Caki2 (cell line): Measurements from ENCODE around the gene DPYD. TPM values are rescaled to one million over a fixed set of nuclear protein-coding genes. Genes with fewer than 3 reads are reported as not detected.

Experiments used
- DNase-seq: peaks from one replicate; pipeline ENCODE4 v3.0.0-alpha.2; 2015; ENCODE audit warnings: low read depth
- in situ Hi-C: cut with HindIII; loops from 2 replicates; pipeline ENCODE4 v1.10.0; 2016; ENCODE audit warnings: low sequenced_read_pairs, low pct_unique_long_range_greater_than_20kb, mixed read lengths
- total RNA-seq: library from RNA; depleted of rRNA; stranded (reverse); fragments of >200 nt; shearing (Covaris generic); gene quantifications from 2 replicates; pipeline ENCODE4 v1.2.3, GENCODE V29; 2014; ENCODE audit warnings: low replicate concordance

DPYD gene
- total RNA-seq, 1 experiment from 2014 or later, result 2.2 TPM

- DNase-seq, result no peak
- in situ Hi-C loops, result no loop called here
These were observed 723.9 kb downstream of the DPYD start for GRCh38 chr1:97196825-97197516.

DNA sequence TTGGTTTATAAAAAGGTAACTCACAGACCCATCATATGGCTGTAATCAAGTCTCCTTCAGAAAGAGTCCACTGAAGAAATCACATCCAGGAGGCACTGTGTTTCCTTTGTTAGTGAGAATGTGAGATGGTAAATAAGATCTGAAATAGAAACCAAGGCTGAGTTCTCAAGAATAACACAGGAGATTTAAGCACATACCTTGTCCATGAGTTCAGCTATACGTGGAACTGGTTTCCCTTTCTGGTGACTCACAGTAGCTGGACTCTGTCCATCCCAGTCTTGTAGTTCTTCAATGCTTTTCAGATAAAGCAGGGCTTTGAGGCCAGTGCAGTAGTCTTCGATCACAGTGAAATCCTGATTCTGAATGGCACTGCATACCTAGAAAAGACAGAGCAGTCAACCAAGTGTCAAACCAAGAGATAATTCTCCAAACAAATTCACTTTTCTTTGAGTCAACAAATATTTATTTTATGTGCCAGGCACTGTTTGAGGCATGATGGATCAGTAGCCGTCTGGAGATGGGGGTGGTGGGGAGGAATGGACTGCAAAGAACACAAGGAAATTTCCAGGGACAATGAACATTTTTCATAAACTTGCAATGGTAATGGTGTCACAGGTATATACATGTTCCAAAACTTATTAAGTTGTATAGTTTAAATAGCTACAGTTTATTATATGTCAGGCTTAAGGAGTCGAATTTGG lies 727.8 kb downstream of the DPYD start:
- in situ Hi-C loops, result no loop called here
- DNase-seq, result peak; percentile 64

GRCh38 chr1:97190326-97190725 lies 730.5 kb downstream of the DPYD start:
- no peak for DNase-seq
- in situ Hi-C loops, result no loop called here

GRCh38 chr1:97186381-97186780 lies 734.5 kb downstream of the DPYD start:
- DNase-seq, result no peak
- in situ Hi-C loops, result no loop called here

- no peak for DNase-seq
These were observed 746.7 kb downstream of the DPYD start for GRCh38 chr1:97174039-97174704.

GRCh38 chr1:97170300-97170699 lies 750.5 kb downstream of the DPYD start:
- in situ Hi-C loops, result no loop called here
- no peak for DNase-seq

More at GRCh38 chr1:97174039-97174704, 746.7 kb downstream of the DPYD start:
- in situ Hi-C loops, result no loop called here

DNA sequence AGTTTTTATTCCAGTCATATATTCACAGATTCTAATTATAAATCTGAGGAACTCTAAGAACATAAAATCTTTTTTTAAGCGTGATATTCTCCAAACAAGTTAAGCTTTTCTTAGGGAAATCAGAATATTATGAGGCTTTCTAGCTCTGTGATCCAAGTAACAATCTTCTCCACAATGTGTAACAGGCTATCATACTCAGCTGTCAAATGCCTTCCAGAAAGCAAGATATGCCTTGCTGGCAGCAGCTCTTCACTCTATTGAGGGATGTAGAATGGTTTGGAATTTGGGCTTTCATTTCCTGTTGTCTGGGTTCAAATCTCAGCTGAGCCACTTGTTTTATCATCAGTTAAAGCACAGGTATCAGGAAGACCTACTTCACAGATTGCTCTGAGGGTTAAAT lies 752.8 kb downstream of the DPYD start:
- in situ Hi-C loops, result no loop called here
- no peak for DNase-seq

GRCh38 chr1:97167246-97167645 lies 753.6 kb downstream of the DPYD start:
- in situ Hi-C loops, result no loop called here

DNA sequence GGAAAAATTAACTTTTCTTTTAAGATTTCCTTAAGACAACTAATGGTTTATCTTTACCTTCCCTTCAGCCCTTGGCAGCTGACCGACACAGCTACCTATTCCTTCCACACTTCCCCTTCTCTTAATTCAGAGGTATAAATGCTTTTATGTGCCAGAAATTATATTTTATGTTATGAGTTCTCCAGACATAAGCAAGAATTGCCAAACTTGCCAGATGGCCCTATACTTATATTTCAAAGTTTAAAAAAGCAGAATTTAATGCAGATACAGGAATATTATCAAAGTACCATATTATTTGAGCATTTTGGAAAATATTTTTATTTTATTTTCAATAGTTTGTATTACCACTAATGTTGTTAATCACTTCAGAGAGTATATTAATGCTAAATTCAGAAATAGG lies 754.2 kb downstream of the DPYD start:
- in situ Hi-C loops, result no loop called here
- no peak for DNase-seq

More at GRCh38 chr1:97167246-97167645, 753.6 kb downstream of the DPYD start:
- DNase-seq, result no peak

DNA sequence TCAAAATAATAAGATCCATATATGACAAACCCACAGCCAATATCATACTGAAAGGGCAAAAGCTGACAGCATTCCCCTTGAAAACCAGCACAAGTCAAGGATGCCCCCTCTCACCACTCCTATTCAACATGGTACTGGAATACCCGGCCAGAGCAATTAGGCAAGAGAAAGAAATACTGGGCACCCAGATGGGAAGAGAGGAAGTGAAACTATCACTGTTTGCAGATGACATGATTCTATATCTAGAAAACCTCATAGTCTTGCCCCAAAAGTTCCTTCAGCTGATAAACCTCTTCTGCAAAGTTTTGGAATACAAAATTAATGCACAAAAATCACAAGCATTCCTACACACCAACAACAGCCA lies 756.6 kb downstream of the DPYD start:
- DNase-seq, result no peak
- in situ Hi-C loops, result no loop called here

GRCh38 chr1:97163591-97164275 lies 757.1 kb downstream of the DPYD start:
- DNase-seq, result no peak
- in situ Hi-C loops, result no loop called here

DNA sequence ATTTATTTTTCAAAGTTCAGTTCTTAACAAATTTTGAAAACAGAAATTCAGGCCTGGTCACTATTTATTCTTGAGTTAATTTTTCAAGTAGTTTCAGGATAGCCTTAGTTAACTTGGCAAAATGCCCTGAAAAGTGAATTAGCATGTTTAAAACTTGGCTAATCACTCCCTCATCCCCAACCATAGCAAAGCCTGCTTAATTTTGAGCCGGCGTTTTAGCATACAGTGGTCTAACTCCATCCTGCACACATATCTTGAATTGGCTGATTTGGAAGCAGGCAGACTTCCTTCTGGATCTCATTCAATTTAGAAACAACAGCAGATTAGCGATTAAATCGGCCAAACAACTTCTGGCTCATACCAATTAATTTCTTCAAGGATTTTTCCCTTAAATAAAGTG lies 760.0 kb downstream of the DPYD start:
- DNase-seq, result no peak
- in situ Hi-C loops, result no loop called here

GRCh38 chr1:97159342-97159741 lies 761.5 kb downstream of the DPYD start:
- in situ Hi-C loops, result no loop called here
- DNase-seq, result no peak

GRCh38 chr1:97158691-97159096 lies 762.1 kb downstream of the DPYD start:
- in situ Hi-C loops, result no loop called here

DNA sequence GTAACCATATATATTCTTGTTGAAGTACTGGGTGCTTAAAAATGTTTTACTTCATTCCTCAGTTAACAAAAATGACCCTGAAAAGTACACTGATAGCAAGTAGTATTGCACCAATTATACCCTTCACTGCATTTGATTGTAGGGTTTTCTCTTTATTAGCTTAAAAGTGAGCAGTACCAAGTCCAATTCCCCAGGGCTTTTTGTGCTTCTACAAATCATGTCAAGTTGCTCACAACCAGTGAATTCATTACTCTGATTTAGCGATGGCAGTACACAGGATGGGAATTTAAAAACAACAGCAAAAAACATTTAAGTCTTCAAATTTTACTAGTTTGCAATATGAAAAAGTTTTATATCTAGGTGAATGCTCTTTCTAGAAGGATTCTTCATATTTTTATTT lies 762.8 kb downstream of the DPYD start:
- in situ Hi-C loops, result no loop called here
- DNase-seq, result no peak

More at GRCh38 chr1:97158691-97159096, 762.1 kb downstream of the DPYD start:
- no peak for DNase-seq

- DNase-seq, result no peak
- in situ Hi-C loops, result no loop called here
These were observed 769.2 kb downstream of the DPYD start for GRCh38 chr1:97151651-97152050.

GRCh38 chr1:97145321-97145956 lies 775.4 kb downstream of the DPYD start:
- in situ Hi-C loops, result no loop called here

DNA sequence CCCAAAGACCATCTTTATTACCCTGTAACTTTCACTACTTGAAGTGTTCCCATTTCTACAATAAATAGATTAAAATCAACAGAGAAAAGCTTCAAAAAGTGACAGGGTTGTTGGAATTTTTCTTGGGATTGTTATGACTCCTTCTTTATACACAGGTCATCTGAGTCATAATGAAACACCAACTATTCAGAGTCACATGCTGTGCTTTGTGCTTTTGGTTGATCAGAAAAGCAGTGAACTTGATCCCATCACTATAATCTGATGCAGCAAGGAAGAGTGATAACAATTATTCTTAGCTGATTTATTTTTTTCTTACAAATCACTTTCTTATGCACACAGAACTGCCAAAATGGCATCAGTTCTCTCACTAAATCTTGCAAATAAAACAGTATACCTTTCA lies 776.3 kb downstream of the DPYD start:
- in situ Hi-C loops, result no loop called here
- DNase-seq, result peak; percentile 79

More at GRCh38 chr1:97145321-97145956, 775.4 kb downstream of the DPYD start:
- DNase-seq, result peak; percentile 93
